Liver (tissue), 9 donors: ENCODE measurements around the gene NAPSA. TPM values are rescaled to one million over a fixed set of nuclear protein-coding genes. Genes with fewer than 3 reads are reported as not detected.

Experiments used
- DNase-seq: peaks from one replicate; pipeline ENCODE4 v3.0.0-alpha.2; 2017; ENCODE audit warnings: low spot score
- H3K27ac ChIP-seq, 2 donors: one replicate each; pipeline ENCODE4 v1.7.0; 2013; ENCODE audit warnings: inconsistent platforms in 2 of 2, low read length in 2 of 2, control low read depth in 1 of 2, low read depth in 1 of 2, mild to moderate bottlenecking in 1 of 2
- H3K27me3 ChIP-seq, 4 donors: one replicate each; pipeline versions ENCODE4 v1.6.1 to v1.7.0; 2013; ENCODE audit warnings: low read length in 3 of 4, inconsistent platforms in 1 of 4, mild to moderate bottlenecking in 1 of 4, moderate library complexity in 1 of 4; ENCODE audit not compliant: control insufficient read depth in 4 of 4, insufficient read depth in 4 of 4
- H3K36me3 ChIP-seq, 4 donors: one replicate each; pipeline versions ENCODE4 v1.6.1 to v1.7.0; 2013; ENCODE audit warnings: low read length in 3 of 4, mild to moderate bottlenecking in 3 of 4, low read depth in 1 of 4, moderate library complexity in 1 of 4; ENCODE audit not compliant: control insufficient read depth in 4 of 4, insufficient read depth in 3 of 4
- H3K4me1 ChIP-seq, 4 donors: one replicate each; pipeline versions ENCODE4 v1.6.1 to v1.7.0; 2013; ENCODE audit warnings: low read length in 3 of 4, mild to moderate bottlenecking in 3 of 4, moderate library complexity in 1 of 4; ENCODE audit not compliant: control insufficient read depth in 4 of 4, insufficient read depth in 4 of 4
- H3K4me3 ChIP-seq, 3 donors: one replicate each; pipeline versions ENCODE4 v1.6.1 to v1.7.0; 2013; ENCODE audit warnings: low read length in 3 of 3, control low read depth in 1 of 3, low read depth in 1 of 3, mild to moderate bottlenecking in 1 of 3
- H3K9ac ChIP-seq, 2 donors: one replicate each; pipeline ENCODE4 v1.7.0; 2013; ENCODE audit warnings: low read length in 2 of 2, mild to moderate bottlenecking in 2 of 2, moderate library complexity in 2 of 2, control low read depth in 1 of 2, low read depth in 1 of 2
- H3K9me3 ChIP-seq, 4 donors: one replicate each; pipeline versions ENCODE4 v1.6.1 to v1.7.0; 2013; ENCODE audit warnings: low read length in 3 of 4; ENCODE audit not compliant: control insufficient read depth in 4 of 4
- ATF3 ChIP-seq: IDR thresholded peaks from 2 replicates; pipeline ENCODE4 v1.6.1; 2016; ENCODE audit warnings: antibody characterized with exemption
- CTCF ChIP-seq: fragments of 150-350 bp; IDR thresholded peaks from 2 replicates; pipeline ENCODE4 v1.5.1; 2017; ENCODE audit warnings: improper control_type of control experiment, low read depth, low read length; ENCODE audit not compliant: missing input control
- EGR1 ChIP-seq, 2 donors: IDR thresholded peaks; 2 replicates each; pipeline ENCODE4 v1.6.1; 2016 to 2018; ENCODE audit warnings: antibody characterized with exemption in 2 of 2, low read depth in 2 of 2
- FOXA1 ChIP-seq: IDR thresholded peaks from 2 replicates; pipeline ENCODE4 v1.6.1; 2016; ENCODE audit warnings: antibody characterized with exemption
- FOXA2 ChIP-seq: IDR thresholded peaks from 2 replicates; pipeline ENCODE4 v1.6.1; 2016; ENCODE audit warnings: antibody characterized with exemption
- GABPA ChIP-seq, 2 donors: IDR thresholded peaks in 1 of 2; conservative IDR thresholded peaks in 1 of 2; 2 replicates each; pipeline ENCODE4 v1.6.1; 2016; ENCODE audit warnings: antibody characterized with exemption in 2 of 2, mild to moderate bottlenecking in 1 of 2, moderate library complexity in 1 of 2
- HNF4G ChIP-seq: IDR thresholded peaks from 2 replicates; pipeline ENCODE4 v1.6.1; 2016; ENCODE audit warnings: antibody characterized with exemption
- JUND ChIP-seq, 2 donors: IDR thresholded peaks; 2 replicates each; pipeline ENCODE4 v1.6.1; 2016; ENCODE audit warnings: antibody characterized with exemption in 2 of 2
- MAX ChIP-seq: IDR thresholded peaks from 2 replicates; pipeline ENCODE4 v1.6.1; 2016; ENCODE audit warnings: antibody characterized with exemption
- NR2F2 ChIP-seq: IDR thresholded peaks from 2 replicates; pipeline ENCODE4 v1.6.1; 2016; ENCODE audit warnings: antibody characterized with exemption
- RAD21 ChIP-seq, 2 donors: IDR thresholded peaks; 2 replicates each; pipeline ENCODE4 v1.6.1; 2016; ENCODE audit warnings: antibody characterized with exemption in 2 of 2, mild to moderate bottlenecking in 2 of 2
- REST ChIP-seq: IDR thresholded peaks from 2 replicates; pipeline ENCODE4 v1.6.1; 2016; ENCODE audit warnings: antibody characterized with exemption, mild to moderate bottlenecking
- RXRA ChIP-seq, 2 donors: IDR thresholded peaks; 2 replicates each; pipeline ENCODE4 v1.6.1; 2017 to 2018; ENCODE audit warnings: antibody characterized with exemption in 2 of 2, mild to moderate bottlenecking in 1 of 2
- TAF1 ChIP-seq: conservative IDR thresholded peaks from 2 replicates; pipeline ENCODE4 v1.6.1; 2016; ENCODE audit warnings: antibody characterized with exemption, mild to moderate bottlenecking
- YY1 ChIP-seq: IDR thresholded peaks from 2 replicates; pipeline ENCODE4 v1.6.1; 2016; ENCODE audit warnings: antibody characterized with exemption, mild to moderate bottlenecking
- ZBTB33 ChIP-seq: IDR thresholded peaks from 2 replicates; pipeline ENCODE4 v1.6.1; 2016; ENCODE audit warnings: antibody characterized with exemption
- WGBS: extraction: QIAGEN DNeasy Blood & Tissue Kit; methylation state at CpG from one replicate; pipeline ENCODE4 v1.1.7; 2013; 5-methylcytosine and 5-hydroxymethylcytosine counted together
- polyA plus RNA-seq, 2 donors: library from polyadenylated mRNA; stranded (reverse) in 1 of 2; unstranded in 1 of 2; fragments of 200-250 nt in 1 of 2; fragments of >200 nt in 1 of 2; fragmentation: Nextera tagmentation in 1 of 2; extraction: Ambion mirVana in 1 of 2; gene quantifications; one replicate each; pipeline versions ENCODE4 v1.2.1 to v1.2.3, GENCODE V29; 2013 to 2015
- total RNA-seq, 2 donors: library from RNA; depleted of rRNA; stranded (reverse); fragments of >200 nt; gene quantifications; one replicate each; pipeline ENCODE4 v1.2.3, GENCODE V29; 2014
- donor health status: healthy.
- donor health status: healthy.
- donor health status: healthy.
- donor health status: healthy.
- donor health status: healthy.

Gene NAPSA
- total and polyA plus RNA-seq, 4 donors = 0.28 to 0.74 (median 0.54) TPM

- 93% methylated on average over 12 of the region's 12 CpGs for WGBS
Measured at GRCh38 chr19:50323782-50324133, 41.7 kb downstream of the NAPSA start.

GRCh38 chr19:50322931-50323781, 42.3 kb downstream of the NAPSA start:
- TF ChIP-seq YY1 = no peak
- no peak for TF ChIP-seq JUND (IDR thresholded peaks at IDR 0.05)
- TF ChIP-seq NR2F2 = no peak
- no peak for TF ChIP-seq RXRA (IDR thresholded peaks at IDR 0.05)
- TF ChIP-seq CTCF = no peak
- TF ChIP-seq TAF1 = no peak
- TF ChIP-seq MAX = no peak
- TF ChIP-seq RAD21 (IDR thresholded peaks at IDR 0.05) = no peak
- TF ChIP-seq GABPA (IDR thresholded peaks at IDR 0.05 in 1 of 2, conservative IDR thresholded peaks at IDR 0.05 in 1 of 2) = no peak
- no peak for TF ChIP-seq ATF3
- no peak for TF ChIP-seq FOXA1
- no peak for TF ChIP-seq REST
- no peak for TF ChIP-seq FOXA2
- TF ChIP-seq EGR1 (IDR thresholded peaks at IDR 0.05; ENCODE audit: low read depth in 2 of 2) = no peak
- no peak for TF ChIP-seq HNF4G
- no peak for TF ChIP-seq ZBTB33
- no peak for DNase-seq

More at GRCh38 chr19:50323782-50324133, 41.7 kb downstream of the NAPSA start:
- peaks cover 0 to 3% (median 0%) of the 10 kb centered on the region in 4 donors for H3K27me3 ChIP-seq
- H3K4me3 ChIP-seq = no peak overlapping the region
- H3K4me1 ChIP-seq = peaks cover 9 to 29% (median 21%) of the 10 kb centered on the region in 4 donors
- no peak overlapping the region for H3K9ac ChIP-seq
- no peak for DNase-seq
- H3K27ac ChIP-seq = no peak overlapping the region
- H3K9me3 ChIP-seq = no peaks in the 10 kb centered on the region
- peaks cover 0 to 7% (median 1%) of the 10 kb centered on the region in 4 donors for H3K36me3 ChIP-seq
- TF ChIP-seq NR2F2 = no peak
- TF ChIP-seq HNF4G = no peak
- TF ChIP-seq RXRA (IDR thresholded peaks at IDR 0.05) = no peak
- no peak for TF ChIP-seq TAF1
- TF ChIP-seq ATF3 = no peak
- TF ChIP-seq YY1 = no peak
- TF ChIP-seq JUND (IDR thresholded peaks at IDR 0.05) = no peak

More at GRCh38 chr19:50322931-50323781, 42.3 kb downstream of the NAPSA start:
- no peak overlapping the region for H3K9ac ChIP-seq
- peaks cover 0 to 3% (median 0%) of the 10 kb centered on the region in 4 donors for H3K27me3 ChIP-seq
- WGBS = 96% methylated on average over 55 of the region's 55 CpGs
- peaks cover 9 to 25% (median 17%) of the 10 kb centered on the region in 4 donors for H3K4me1 ChIP-seq
- H3K4me3 ChIP-seq = no peak overlapping the region
- peaks cover 0 to 7% (median 1%) of the 10 kb centered on the region in 4 donors for H3K36me3 ChIP-seq
- no peak overlapping the region for H3K27ac ChIP-seq
- no peaks in the 10 kb centered on the region for H3K9me3 ChIP-seq
